Activated CD4-positive, CD25-positive, alpha-beta regulatory T cell treated with anti-CD3 and anti-CD28 coated beads, Interleukin-2, amount 50 U/mL, for 24 hours (primary cell): ENCODE results near the gene AIRE.
"Not testable (repeated sequence)": the region's sequence is repeated elsewhere in the genome, so short reads cannot be mapped to it uniquely, and the experiment has no call there.

Experiments
- ATAC-seq, 2 donors: fragments of 150-1000 bp; cut with Tn5 transposase; one replicate each; pipeline ENCODE4 v1.10.0; 2021; ENCODE audit warnings: mild to moderate bottlenecking in 1 of 2, moderate library complexity in 1 of 2

AIRE gene

GRCh38 chr21:44285138-44285992 lies at the start of gene AIRE:
TSS of gene AIRE (plus strand) at chr21:44285876. CDS start at chr21:44286007, 131 bp downstream.
- no peak for ATAC-seq

- not testable (repeated sequence) for ATAC-seq
Measured at GRCh38 chr21:44240353-44240752, 45.3 kb upstream of the AIRE start.

- ATAC-seq: peak; percentile 42 to 44
Measured at GRCh38 chr21:44240842-44241241, 44.8 kb upstream of the AIRE start, which contains the start of gene ICOSLG. TSS of gene ICOSLG (minus strand) at chr21:44240943. CDS start at chr21:44240817, 126 bp downstream.

- ATAC-seq: peak; percentile 29 to 34
Measured at GRCh38 chr21:44241281-44241680, 44.4 kb upstream of the AIRE start.

- peak; percentile 87 for ATAC-seq
Measured at GRCh38 chr21:44243980-44244379, 41.7 kb upstream of the AIRE start.

- ATAC-seq: not testable (repeated sequence)
Measured at GRCh38 chr21:44247904-44248303, 37.8 kb upstream of the AIRE start.

GRCh38 chr21:44249204-44250037 lies 36.3 kb upstream of the AIRE start:
- not testable (repeated sequence) for ATAC-seq

GRCh38 chr21:44253832-44254710 lies 31.6 kb upstream of the AIRE start:
- no peak for ATAC-seq

GRCh38 chr21:44255511-44255981 lies 30.1 kb upstream of the AIRE start:
- ATAC-seq: no peak

GRCh38 chr21:44258056-44258725 lies 27.5 kb upstream of the AIRE start:
- ATAC-seq: no peak

- ATAC-seq: no peak
Measured at GRCh38 chr21:44259082-44259705, 26.5 kb upstream of the AIRE start.

GRCh38 chr21:44260066-44260465 lies 25.6 kb upstream of the AIRE start:
- no peak for ATAC-seq

GRCh38 chr21:44260791-44261631 lies 24.7 kb upstream of the AIRE start:
- ATAC-seq: no peak

GRCh38 chr21:44261675-44262295 lies 23.9 kb upstream of the AIRE start, which contains the start of gene DNMT3L:
TSS of gene DNMT3L (minus strand) at chr21:44261897. CDS start at chr21:44261259, 638 bp downstream.
- ATAC-seq: no peak

GRCh38 chr21:44262338-44263056 lies 23.2 kb upstream of the AIRE start:
- ATAC-seq: no peak

GRCh38 chr21:44263221-44263760 lies 22.4 kb upstream of the AIRE start:
- ATAC-seq: no peak

- no peak for ATAC-seq
Measured at GRCh38 chr21:44263768-44264167, 21.9 kb upstream of the AIRE start.

GRCh38 chr21:44265734-44266270 lies 19.9 kb upstream of the AIRE start:
- ATAC-seq: no peak
